HG02852 (cell line): ENCODE data around the gene FAM24A.

Experiments
- ATAC-seq: cut with Tn5 transposase; IDR thresholded peaks from one replicate; pipeline ENCODE4 v1.9.1; 2021; ENCODE audit warnings: mild to moderate bottlenecking, moderate library complexity; ENCODE audit not compliant: unreplicated experiment

The FAM24A gene

DNA sequence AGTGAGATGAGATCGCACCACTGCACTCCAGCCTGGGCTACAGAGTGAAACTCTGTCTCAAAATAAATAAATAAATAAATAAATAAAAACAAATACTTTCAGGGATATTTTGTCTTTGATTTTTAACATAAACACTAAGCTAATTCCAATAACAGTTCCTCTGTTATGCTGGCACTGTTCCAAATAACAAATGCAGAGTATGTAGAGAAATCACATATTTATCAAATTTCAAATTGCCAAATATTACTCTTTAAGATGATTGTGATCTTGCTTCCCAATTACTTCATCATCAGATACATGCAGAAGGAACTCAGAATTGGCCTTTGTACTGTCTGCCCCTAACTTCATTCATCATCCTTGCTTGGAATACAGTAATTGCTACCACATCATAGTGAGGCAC lies 19.7 kb downstream of the FAM24A start:
- ATAC-seq, result no peak

DNA sequence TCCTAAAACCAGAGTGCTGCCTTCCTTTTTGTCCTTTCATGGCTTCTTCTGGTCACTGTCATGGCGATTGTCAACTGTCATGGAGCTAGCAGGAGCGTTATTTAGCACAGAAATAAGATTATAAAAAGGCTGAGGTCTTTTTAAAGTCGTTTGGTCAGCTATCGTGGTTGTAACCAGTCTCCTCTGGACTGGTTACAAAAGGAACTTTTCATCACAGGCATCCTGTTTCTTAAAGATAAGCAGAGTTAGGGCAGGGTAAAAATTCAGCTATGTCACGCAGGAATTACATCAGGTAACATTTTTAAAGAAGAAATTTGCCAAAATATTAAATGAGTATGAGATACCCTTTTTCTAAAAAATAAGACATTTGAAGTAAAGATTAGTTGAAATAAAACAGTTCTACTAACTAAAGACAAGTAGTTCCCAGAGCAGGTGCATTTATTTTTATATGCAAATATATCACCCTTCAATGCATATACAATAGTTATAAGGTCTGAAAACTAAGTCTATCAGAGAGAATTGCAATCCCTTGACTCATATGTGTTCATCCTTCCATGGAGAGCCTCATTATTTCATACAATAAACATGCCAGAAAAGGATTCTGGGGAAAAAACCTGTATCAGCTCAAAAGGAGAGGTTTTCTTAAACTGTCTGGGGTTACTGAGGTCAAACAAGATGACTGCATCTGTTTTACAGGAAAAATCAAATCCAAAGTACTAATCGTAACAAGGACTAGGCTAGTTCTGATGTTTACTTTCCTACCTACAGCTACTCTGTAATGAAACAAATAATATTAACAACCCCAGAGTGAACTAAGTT lies 20.9 kb downstream of the FAM24A start:
- no peak for ATAC-seq

DNA sequence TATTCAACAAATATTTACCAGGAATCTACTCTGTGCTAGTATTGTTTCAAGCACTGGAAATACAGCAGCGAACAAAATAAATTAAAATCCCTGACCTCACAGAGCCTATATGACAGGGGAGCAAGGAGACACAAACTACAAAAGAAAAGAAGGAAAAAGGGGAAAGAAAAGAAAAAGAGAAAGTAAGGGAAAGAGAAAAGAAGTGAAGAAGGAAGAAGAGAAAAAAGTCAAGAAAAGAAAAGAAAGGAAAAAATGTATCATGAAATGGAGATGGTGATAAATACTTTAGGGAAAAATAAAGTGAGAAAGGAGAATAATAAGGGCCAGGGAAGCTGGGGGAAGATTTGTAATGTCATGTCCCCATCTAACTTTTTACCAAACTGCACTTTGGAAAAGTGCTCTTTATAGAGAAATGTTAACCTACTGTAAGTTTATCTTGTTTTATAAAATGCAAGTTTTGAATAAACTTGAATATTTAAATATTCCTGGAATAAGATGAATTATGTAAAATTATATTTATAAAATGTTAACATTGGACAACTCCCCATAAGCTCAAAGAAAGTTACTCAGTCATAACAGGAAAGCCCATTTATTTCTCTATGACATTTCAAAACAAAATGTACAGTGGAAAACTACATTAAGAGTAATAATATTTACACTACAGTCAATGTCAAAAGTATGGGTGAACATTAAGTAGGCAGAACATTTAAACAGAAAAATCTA lies 28.9 kb downstream of the FAM24A start:
- ATAC-seq, result no peak

DNA sequence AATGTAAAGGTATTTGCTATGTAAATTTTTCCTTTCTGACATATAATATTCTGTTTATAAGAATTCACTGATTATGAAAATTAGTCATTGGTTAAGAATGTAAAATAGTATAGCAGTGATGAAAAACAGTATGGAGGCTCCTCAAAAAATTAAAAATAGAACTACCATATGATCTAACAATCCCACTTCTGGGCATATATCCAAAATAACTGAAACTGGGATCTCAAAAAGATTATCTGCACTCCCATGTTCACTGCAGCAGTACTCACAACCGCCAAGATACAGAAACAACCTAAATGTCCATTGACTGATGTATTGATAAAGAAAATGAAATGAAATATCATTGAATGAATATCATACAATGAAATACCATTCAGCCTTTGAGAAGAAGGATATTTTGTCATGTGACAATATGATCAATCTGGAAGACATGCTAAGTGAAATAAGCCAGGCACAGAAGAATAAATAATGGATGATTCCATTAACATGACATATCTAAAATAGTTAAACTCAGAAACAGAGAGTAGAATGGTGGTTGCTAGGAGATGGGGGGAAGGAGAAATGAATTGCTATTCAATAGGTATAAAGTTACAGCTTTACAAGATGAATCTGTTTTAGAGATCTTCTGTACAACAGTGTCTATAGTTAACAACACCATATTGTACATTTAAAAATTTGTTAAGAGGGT lies 29.6 kb downstream of the FAM24A start:
- ATAC-seq, result no peak

DNA sequence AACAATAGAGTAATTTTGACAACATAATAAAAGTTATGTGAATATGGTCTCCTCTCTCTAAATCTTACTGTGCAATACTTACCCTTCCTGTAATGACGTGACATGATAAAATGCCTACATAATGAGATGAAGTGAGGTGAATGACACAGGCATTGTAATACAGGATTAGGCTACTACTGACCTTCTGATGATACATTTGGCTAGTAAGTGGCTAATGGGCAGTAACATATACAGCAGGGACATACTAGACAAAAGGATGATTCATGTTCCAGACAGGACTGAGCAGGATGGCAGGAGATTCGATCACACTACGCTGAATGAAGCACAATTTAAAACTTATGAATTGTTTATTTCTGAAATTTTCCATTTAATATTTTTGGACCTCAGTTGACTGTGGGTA lies 38.9 kb downstream of the FAM24A start:
- ATAC-seq, result no peak

GRCh38 chr10:122953902-122954730 lies 43.7 kb downstream of the FAM24A start, which contains the start of gene C10orf88:
C10orf88 (minus strand) TSS chr10:122954227; CDS start chr10:122954178, 49 bp downstream.
- ATAC-seq, result peak; percentile 99

DNA sequence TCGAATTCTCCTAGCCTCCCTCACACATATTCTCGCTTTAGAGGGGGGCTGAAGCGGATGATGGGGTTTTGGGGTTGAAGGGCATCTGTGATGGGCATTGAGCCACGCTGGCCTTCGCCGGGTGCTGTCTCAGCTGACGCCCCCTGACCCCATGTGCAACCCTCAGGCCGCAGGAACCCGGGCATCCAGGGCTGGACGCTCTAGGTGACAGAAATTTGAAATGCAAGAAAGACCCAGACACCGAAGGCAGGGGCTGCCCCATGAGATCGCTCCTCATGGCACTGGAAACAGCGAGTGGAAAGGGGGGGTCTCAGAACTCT lies 44.3 kb downstream of the FAM24A start:
- no peak for ATAC-seq

GRCh38 chr10:122955892-122956291 lies 45.5 kb downstream of the FAM24A start:
- no peak for ATAC-seq

- ATAC-seq, result no peak
Measured at GRCh38 chr10:122957474-122957873, 47.1 kb downstream of the FAM24A start.

DNA sequence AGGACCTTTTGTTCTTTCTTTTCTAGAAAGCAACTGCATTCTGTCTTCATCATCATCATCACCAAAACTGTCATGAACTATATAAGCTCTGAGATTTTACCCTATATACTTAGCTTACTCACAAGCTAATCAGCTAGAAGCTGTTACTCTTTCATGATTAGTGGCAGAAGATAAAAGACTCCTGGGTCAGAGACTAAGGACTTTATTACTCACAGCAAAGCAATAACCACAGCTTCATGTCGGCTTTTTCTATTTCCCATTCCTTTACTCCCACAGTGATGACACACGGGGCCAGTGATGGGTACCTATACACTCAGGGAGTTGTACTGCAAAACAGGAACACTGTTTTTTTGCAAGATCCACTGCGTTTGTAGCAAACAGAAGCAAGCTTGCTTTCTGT lies 52.0 kb downstream of the FAM24A start:
- no peak for ATAC-seq
